ENCODE measurements around the gene POLR2L.

DNA sequence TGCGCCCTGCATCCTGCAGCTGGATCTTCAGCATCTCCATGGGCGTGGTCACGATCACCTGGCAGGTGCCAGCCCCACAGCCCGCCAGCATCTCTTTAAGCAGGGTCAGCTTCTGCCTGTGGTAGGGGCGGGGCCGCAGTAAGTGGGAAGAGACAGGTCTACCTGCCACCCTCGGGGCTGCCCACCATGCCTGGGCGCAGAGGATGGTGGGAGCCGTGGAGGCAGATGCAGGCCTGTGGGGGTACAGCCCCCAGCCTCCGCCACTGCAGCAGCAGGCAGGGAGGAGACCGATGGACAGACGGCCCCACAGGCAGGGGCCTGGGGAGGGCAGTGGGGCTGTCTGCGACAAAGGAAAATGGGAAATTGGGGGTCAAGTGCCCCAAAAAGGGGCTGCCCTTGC lies 49.5 kb downstream of the POLR2L start:
- TF ChIP-seq, protein P1, sequence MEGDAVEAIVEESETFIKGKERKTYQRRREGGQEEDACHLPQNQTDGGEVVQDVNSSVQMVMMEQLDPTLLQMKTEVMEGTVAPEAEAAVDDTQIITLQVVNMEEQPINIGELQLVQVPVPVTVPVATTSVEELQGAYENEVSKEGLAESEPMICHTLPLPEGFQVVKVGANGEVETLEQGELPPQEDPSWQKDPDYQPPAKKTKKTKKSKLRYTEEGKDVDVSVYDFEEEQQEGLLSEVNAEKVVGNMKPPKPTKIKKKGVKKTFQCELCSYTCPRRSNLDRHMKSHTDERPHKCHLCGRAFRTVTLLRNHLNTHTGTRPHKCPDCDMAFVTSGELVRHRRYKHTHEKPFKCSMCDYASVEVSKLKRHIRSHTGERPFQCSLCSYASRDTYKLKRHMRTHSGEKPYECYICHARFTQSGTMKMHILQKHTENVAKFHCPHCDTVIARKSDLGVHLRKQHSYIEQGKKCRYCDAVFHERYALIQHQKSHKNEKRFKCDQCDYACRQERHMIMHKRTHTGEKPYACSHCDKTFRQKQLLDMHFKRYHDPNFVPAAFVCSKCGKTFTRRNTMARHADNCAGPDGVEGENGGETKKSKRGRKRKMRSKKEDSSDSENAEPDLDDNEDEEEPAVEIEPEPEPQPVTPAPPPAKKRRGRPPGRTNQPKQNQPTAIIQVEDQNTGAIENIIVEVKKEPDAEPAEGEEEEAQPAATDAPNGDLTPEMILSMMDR (IDR thresholded peaks at IDR 0.05) = no peak
- no peak for TF ChIP-seq POLR2A (IDR thresholded peaks at IDR 0.05)

All from body of pancreas (tissue), 4 donors.